Stimulated activated CD4-positive, alpha-beta T cell treated with anti-CD3 and anti-CD28 coated beads, Interleukin-2, amount 100 ng/mL, for 4 hours (primary cell): ENCODE measurements around the gene COQ8B.
"Not testable (repeated sequence)": the region's sequence is repeated elsewhere in the genome, so short reads cannot be mapped to it uniquely, and the experiment has no call there.

Source experiments
- DNase-seq: peaks from one replicate; pipeline ENCODE4 v3.0.0-alpha.2; 2020; ENCODE audit warnings: low read depth

COQ8B gene

DNA sequence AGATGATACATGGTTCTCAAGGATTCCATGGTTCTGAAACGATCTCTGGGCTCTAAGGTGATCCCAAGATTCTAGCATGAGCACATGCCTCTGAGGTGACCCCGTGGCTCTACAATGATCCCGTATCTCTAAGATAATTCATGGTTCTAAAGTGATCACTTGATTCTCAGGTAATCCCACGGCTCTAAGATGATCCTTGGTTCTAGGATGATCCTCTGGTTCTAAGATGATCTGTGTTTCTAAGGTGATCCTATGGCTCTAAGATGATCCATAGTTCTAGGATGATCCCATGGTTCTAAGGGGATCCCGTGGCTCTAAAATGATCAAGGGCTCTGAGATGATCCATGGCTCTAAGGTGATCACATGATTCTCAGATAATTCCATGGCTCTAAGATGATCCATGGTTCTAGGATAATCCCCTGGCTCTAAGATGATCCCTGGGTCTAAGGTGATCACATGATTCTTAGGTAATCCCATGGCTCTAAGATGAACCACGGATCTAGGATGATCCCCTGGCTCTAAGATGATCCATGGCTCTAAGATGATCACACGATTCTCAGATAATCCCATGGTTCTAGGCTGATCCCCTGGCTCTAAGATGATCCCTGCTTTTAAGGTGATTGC is 47.6 kb downstream of the COQ8B start:
- no peak for DNase-seq

DNA sequence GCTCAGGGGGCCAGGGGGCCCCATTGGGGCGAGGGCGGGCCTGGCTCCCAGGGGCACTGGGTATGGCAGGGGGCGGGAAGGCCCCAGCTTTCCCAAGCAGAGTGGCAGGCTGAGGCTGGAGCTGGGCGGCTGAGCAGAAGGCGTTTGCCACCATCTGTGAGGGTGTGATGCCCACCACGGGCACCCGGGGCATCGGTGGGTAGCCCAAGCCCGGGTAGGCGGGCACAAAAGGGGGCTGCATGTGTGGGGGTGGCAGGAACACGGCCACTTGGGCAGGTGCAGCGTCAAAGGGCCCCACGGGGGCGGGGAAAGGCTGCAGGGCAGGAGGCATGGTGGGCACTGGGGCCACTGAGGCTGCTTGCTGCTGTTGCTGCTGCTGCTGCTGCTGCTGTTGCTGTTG is 49.1 kb downstream of the COQ8B start:
- DNase-seq = no peak

DNA sequence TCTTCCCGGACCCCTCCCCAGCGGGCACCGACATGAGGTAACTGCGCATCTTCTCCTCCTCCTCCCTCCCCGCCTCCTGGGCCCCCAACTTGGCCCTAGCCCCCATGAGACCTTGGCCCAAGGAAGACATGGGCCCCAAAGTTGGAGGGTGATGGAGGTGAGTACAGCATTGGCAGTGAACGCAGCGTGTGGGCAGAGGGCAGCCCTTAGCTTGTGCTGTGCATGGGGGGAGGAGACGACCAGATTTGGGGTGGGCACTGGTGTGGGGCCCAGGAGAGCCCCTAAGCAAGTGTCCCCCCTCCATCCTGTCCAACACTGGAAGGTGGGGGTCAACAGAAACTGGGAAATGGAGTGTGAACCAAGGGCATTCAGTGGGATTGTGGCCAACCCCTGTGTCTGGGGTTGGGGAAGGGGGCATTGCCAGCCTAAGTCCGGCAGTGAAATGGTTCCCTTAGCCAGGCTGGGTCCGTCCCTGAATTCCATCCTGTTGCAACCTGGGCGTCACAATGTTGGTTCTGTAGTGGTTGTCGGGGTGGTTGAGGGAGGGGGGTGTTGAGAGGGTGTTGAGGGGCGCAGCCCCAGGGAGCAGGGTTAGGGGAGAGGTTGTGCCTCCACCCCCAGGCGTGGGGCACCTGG is 49.8 kb downstream of the COQ8B start:
- DNase-seq = no peak

DNA sequence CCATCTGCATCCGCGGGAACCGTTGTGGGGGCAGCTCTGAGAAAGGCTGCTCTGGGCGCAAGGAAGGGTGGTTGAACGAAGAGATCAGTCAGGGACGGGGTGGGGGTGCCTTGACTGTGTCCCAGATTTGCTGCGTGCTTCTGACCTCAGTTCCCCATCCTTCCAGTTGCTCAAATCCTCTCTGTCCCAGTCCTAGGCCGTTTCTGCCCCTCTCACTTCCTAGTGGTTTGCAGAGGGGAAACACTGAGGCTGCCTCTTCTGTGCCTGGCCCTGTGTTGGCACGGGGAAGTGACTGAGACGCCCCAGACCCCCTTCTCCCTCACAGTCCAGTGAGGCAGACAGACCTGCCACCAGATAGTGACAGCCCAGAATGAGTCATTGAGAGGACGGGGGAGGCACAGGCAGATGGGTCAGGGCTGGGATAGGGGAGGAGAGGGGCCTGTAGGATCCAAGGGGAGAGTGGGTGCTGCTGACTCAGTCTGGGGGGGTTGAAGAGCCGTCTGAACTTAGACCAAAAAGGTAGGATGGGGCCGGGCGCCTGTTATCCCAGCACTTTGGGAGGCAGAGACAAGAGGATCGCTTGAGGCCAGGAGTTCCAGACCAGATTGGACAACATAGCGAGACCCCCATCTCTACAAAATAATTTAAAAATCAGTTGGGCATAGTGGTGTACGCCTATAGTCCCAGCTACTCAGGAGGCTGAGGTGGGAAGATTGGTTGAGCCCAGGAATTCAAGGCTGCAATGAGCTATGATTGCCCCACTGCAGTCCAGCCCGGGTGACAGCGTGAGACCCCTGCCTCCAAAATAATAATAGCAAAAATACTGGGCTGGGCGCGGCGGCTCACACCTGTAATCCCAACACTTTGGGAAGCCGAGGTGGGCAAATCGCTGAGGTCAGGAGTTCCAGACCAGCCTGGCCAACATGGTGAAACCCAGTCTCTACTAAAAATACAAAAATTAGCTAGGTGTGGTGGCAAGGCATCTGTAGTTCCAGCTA is 52.7 kb downstream of the COQ8B start:
- DNase-seq = no peak

DNA sequence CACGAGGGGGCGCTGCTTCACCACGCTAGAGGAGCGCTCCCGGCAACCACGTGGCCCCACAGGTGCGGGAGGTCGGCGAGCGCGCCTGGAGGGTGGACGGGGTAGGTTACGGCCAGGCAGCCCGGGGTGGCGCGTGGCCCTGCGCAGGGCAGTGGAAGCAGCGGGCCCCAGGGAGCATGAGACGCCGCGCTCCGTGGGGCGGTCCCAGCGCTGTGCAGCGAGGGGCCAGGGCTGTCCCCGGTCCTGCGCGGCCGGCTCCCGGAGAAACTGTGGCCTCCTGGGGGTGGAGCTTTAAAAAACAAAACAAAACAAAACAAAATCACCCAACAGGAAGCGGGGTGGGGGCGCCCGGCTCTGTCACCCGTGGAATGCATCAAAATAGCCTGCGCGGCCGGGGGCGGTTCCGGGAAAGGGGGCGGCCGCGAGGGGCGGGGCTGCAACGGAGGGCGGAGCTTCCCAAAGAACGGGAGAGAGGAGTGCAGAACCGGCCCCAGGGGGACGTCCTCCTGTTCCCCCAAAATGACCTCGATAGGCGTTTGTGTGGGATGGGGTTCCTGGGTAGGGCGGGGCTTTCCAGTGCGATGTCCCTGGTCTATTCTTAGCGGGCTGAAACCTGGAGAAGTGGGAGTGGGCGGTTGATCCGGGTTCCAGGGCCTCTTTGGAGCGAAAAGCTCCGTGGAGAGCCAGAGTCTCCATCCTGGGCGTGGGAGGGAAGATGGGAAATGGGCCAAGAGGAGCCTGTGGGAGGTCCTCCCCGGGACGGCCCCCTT is 53.6 kb downstream of the COQ8B start:
- peak; percentile 85 for DNase-seq

DNA sequence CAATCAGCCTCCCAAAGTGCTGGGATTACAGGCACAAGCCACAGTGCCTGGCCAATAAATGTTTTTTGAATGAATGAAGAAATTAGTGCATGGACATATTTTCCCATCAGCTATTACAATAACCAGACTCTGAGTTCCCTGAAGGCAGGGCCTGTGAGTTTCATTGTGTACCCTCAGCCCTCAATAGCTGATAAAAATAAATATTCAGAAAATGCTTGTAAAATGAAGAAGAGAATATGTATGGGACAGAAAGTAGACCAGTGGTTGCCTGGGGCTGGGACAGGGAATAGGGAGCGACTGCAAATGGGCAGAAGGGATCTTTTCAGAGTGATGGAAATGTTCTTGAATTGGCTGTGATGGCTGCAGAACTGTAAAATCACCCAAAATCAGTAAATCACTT is 55.1 kb downstream of the COQ8B start:
- DNase-seq = no peak

DNA sequence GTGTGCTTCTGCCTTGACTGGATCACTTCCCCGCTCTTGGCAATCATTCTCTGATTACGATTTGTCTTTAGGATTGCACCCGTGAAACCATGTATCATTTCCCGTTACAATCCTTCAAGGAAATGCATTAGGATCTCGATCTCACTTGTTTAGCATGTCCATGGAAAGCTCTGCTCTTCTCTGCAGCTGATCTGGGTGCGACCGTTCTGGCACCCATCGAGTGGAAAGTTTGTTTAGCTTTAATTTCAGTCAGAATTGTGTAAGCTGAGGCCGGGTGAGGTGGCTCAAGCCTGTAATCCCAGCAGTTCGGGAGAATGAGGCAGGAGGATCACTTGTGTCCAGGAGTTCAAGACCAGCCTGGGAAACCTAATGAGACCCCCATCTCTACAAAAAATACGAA is 57.1 kb downstream of the COQ8B start:
- no peak for DNase-seq

DNA sequence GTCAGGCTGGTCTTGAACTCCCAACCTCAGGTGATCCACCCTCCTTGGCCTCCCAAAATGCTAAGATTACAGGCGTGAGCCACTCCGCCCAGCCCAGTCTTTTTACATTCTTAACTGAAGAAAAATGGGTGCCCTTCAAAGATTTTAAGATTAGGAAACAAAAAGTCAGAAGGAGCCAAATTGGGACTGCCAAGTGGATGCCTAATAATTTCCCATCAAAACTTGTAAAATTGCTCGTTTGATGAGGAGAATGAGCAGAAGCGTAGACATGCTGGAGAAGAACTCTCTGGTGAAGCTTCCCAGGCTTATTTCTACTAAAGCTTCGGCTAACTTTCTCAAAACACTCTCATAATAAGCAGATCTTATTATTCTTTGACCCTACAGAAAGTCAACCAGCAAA is 57.6 kb downstream of the COQ8B start:
- no peak for DNase-seq

DNA sequence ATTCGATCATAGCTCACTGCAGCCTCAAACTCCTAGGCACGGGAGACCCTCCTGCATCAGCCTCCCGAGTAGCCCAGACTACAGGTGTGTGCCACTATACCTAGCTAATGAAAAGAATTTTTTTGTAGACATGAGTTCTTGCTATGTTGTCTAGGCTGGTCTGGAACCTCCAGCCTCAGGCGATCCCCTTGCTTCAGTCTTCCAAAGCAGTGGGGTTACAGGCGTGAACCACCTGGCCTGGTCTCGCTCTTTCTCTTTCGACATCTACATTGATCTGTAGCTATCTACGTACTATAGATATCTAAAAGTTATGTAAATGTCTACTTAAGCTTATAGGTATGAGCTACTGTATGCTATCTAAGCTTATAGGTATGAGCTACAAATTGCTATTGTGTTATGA is 58.7 kb downstream of the COQ8B start:
- no peak for DNase-seq

DNA sequence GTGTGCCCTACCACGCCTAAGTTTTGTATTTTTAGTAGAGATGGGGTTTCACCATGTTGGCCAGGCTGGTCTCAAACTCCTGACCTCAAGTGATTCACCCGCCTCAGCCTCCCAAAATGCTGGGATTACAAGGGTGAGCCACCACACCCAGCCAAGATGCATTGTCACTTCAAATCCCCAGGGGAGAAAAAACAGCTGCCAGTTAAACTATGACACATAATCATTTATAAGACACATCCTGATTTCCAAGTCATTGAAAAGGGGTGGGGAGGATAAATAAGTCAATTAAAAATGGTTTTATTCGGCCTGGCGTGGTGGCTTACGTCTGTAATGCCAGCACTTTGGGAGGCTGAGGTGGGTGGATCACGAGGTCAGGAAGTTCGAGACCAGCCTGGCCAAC is 61.0 kb downstream of the COQ8B start:
- DNase-seq = not testable (repeated sequence)

DNA sequence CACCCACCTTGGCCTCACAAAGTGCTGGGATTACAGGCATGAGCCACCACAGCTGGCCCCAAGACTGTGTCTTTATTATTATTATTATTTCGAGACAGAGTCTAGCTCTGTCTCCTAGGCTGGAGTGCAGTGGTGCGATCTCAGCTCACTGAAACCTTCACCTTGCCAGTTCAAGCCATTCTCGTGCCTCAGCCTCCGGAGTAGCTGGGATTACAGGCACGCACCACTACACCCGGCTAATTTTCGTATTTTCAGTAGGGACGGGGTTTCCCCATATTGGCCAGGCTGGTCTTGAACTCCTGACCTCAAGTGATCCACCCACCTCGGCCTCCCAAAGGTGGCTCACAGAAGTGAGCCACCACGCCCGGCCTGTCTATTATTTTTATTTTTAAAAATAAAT is 64.4 kb downstream of the COQ8B start:
- DNase-seq = not testable (repeated sequence)

DNA sequence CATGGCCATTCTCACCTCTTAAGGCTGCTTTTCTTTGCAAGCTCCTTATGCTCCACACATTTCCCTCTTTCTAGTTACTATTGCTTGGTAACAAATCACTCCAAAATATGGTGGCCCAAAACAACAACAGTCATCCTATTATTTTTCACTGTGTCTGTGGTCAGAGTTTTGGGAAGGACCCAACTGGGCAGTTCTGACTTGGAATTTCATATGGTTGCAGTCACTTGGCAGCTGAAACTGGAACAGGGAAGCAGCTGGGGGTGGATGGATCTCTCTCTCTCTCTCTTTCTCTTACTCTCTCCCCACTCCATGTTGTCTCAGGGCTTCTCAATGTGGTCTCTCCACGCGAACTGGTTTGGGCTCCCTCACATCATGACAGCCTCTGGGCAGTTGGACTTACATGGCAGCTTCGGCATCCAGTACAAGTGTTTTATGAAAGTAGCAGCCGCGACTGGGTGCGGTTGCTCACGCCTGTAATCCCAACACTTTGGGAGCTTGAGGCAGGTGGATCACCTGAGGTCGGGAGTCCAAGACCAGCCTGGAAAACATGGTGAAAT is 65.9 kb downstream of the COQ8B start:
- no peak for DNase-seq

DNA sequence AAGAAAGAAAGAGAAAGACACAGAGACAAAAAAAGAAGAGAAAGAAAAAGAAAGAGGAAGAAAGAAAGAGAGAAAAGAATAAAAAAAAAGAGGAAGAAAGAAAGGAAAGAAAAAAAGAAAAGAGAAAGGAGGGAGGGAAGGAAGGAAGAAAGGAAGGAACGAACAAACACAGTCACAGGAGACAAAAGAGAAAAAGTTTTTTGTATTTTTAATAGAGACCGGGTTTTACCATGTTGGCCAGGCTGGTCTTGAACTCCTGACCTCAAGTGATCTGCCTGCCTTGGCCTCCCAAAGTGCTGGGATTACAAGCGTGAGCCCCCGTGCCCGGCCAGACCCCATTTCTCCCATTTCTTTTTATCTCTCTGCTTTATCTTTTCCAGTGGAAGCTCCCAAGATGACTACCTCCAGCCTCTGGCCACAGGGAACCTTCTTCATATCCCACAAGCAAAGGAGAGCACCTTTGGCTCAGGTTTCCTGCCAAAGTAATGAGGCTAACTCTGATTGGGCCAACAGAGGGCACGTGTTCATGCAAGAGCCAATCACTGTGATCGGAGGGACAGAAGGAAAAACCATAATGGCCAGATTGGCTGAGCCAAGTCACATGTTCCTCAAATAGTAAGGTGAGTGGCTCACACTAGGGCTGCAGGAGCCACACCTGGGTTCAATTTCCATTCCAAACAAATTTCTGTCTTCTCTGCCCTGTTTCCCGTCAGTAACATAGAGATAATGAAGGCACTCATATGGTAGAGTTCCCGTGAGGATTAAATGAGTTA is 66.6 kb downstream of the COQ8B start:
- DNase-seq = not testable (repeated sequence)

DNA sequence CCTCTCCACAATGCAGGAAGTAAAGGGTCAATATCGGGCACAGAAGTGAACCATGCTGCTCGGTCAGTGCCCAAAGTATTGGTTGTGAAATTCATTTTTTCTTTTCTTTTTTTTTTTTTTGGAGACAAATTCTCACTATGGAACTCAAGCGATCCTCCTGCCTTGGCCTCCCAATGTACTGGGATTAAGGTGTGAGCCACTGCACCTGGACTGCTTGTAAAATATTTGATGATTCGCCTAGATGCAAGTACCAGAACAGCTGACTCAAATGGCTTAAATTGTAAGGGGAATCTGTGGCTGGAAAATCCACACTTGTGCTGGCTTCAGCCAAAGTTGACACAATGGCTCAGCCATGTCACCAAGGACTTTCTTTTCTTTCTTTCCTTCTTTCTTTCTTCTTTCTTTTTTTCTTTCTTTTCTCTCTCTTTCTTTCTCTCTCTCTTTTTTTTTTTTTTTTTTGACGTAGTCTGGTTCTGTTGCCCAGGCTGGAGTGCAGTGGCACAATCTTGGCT is 69.9 kb downstream of the COQ8B start:
- no peak for DNase-seq

DNA sequence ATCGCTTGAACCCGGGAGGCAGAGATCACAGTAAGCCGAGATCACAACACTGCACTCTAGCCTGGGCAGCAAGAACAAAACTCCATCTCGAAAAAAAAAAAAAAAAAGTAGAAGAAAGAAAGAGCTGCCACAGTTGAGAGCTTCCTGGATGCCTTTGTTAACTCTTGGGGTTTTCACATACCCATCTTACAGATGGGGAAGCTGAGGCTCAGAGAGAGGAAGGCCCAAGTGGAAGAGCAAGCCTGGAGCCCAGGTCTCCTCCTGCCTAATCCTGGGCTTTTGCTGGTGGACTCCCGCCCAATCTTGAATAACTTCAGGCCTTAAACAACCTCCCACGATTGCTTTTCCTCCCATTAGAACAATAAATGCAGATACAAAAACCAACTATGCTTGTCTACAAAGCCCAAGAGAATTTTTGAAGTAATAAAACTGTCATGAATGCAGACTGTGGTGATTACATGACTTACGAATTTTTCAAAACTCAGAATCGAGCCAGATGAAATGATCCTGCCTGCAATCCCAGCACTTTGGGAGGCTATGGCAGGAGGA is 73.9 kb downstream of the COQ8B start:
- DNase-seq = no peak

DNA sequence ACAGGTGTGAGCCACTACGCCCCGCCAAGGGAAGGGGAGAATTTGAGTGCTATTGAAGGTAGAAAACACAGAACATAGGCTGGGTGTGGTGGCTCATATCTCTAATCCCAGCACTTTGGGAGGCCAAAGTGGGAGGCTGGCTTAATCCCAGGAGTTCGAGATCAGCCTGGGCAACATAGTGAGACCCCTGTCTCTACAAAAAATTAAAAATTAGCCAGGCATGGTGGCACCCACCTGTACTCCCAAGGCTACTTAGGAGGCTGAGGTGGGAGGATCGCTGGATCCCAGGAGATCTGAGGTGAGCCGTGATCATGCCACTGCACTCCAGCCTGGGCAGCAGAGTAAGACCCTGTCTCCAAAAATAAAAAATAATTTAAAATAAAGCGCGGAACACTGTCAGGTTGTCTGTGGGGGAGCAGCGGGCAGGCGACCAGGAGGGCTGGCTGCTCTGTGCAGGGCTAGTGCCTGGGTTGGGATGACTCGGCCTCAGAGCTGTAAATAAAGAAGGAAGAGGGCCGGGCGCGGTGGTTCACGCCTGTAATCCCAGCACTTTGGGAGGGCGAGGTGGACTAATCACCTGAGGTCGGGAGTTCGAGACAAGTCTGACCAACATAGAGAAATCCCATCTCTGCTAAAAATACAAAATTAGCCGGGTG is 74.5 kb downstream of the COQ8B start:
- DNase-seq = no peak
